Measurements from ENCODE around the gene PRPH2.

PRPH2 gene

DNA sequence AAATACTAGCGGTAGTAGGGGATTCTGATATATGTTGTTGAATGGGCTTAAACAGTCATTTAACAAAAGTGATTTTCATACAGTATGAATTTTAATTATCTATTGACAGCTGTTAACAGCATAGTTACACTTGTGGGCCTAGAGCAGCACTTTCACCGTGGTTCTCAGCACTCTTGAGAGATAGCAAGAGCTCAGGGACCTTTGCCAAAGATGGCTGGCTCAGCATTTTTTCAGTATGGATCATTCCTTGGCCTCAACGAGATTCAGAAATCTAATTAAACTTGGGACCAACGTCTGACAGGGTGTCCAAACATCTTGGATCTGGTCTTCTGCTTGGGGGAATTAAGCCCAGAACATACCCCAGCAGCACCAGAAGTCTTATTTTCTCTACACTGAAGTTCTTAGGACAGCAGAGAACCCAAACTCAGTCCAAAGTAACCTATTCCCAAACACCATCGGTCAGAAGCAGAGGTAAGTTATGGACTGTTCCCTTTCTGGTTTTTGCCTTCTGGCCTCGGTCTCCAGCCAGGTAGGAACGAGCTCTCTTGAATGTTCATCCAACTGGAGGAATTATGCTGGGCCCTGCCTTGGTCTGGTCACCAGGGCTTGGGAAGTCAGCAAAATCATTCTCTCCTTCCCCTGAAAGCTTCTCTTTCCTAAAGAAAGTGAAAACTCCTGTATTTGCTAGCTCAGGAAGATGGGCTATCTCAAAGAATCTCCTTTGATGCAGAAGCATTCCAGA lies 25.7 kb downstream of the PRPH2 start:
- 97% methylated on average over 6 of the region's 7 CpGs for WGBS
- H3K4me2 ChIP-seq (ENCODE audit: low read length, poor library complexity, severe bottlenecking) = no peak overlapping the region
- no peaks in the 10 kb centered on the region for H3K9me3 ChIP-seq (ENCODE audit: control insufficient read depth, low read length)
- H4K8ac ChIP-seq (ENCODE audit: low read length) = no peak overlapping the region
- H2BK5ac ChIP-seq (ENCODE audit: low read depth, low read length, poor library complexity, severe bottlenecking) = no peak overlapping the region
- H2AFZ ChIP-seq (ENCODE audit: low read depth, low read length) = no peak overlapping the region
- no peak overlapping the region for H3K14ac ChIP-seq (ENCODE audit: low read length in 2 of 2)
- H3K23ac ChIP-seq (ENCODE audit: low read length in 2 of 2) = no peak overlapping the region
- H3K4ac ChIP-seq (ENCODE audit: low read depth in 1 of 2, low read length in 2 of 2) = no peak overlapping the region
- no peak overlapping the region for H4K91ac ChIP-seq (ENCODE audit: low read length)
- no peak overlapping the region for H3K18ac ChIP-seq (ENCODE audit: low read depth in 1 of 2, low read length in 2 of 2)
- H3K79me1 ChIP-seq (replicated peaks; ENCODE audit: low read length, poor library complexity, severe bottlenecking) = no peaks in the 10 kb centered on the region
- H3K36me3 ChIP-seq (ENCODE audit: control insufficient read depth in 1 of 2, insufficient read depth in 2 of 2, low read depth in 1 of 2, low read length in 2 of 2) = peaks cover 8 to 28% of the 10 kb centered on the region in 2 experiments
- DNase-seq = no peak
- no peak overlapping the region for H2BK12ac ChIP-seq (ENCODE audit: low read length in 2 of 2)
- no peaks in the 10 kb centered on the region for H3K27me3 ChIP-seq (ENCODE audit: control insufficient read depth in 1 of 2, insufficient read depth in 1 of 2, low read length in 2 of 2)
- no peak overlapping the region for H2AK5ac ChIP-seq (ENCODE audit: low read length, severe bottlenecking)
- no peak overlapping the region for H3K4me3 ChIP-seq (ENCODE audit: insufficient read depth in 1 of 2, low read depth in 1 of 2, low read length in 2 of 2)
- H3K9ac ChIP-seq (ENCODE audit: low read length) = peak overlapping the region; percentile 38
- no peak overlapping the region for H2BK15ac ChIP-seq (ENCODE audit: low read depth, poor library complexity, severe bottlenecking)
- no peak overlapping the region for H3K27ac ChIP-seq (ENCODE audit: low read length, poor library complexity, severe bottlenecking)
- H3K4me1 ChIP-seq (ENCODE audit: control insufficient read depth, insufficient read depth, low read depth, low read length) = peaks cover 3% of the 10 kb centered on the region
- H2BK120ac ChIP-seq (ENCODE audit: low read depth, low read length) = no peak overlapping the region

DNA sequence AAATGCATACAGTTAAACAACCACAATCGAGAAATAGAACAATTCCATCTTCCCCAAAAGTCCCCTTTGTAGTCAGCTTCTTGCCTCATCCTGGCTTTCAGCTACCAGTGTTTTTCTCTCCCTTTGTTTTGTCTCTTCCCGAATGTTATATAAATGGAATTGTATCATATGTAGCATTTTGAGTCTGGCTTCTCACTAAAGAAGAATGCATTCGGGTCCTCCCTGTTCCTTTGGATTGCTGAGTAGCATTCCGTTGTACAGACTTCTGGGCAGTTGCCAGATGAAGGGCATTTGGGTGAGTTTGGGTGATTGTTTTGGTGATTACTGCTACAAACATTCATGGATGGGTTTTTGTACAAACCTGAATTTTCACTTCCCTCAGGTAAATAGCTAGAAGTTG lies 27.8 kb downstream of the PRPH2 start:
- H3K4me3 ChIP-seq (ENCODE audit: insufficient read depth in 1 of 2, low read depth in 1 of 2, low read length in 2 of 2) = no peak overlapping the region
- peaks cover 5% of the 10 kb centered on the region for H3K4me1 ChIP-seq (ENCODE audit: control insufficient read depth, insufficient read depth, low read depth, low read length)
- peaks cover 15 to 50% of the 10 kb centered on the region in 2 experiments for H3K36me3 ChIP-seq (ENCODE audit: control insufficient read depth in 1 of 2, insufficient read depth in 2 of 2, low read depth in 1 of 2, low read length in 2 of 2)
- H2BK15ac ChIP-seq (ENCODE audit: low read depth, poor library complexity, severe bottlenecking) = no peak overlapping the region
- H3K18ac ChIP-seq (ENCODE audit: low read depth in 1 of 2, low read length in 2 of 2) = no peak overlapping the region
- no peak overlapping the region for H3K14ac ChIP-seq (ENCODE audit: low read length in 2 of 2)
- H4K8ac ChIP-seq (ENCODE audit: low read length) = no peak overlapping the region
- H3K27me3 ChIP-seq (ENCODE audit: control insufficient read depth in 1 of 2, insufficient read depth in 1 of 2, low read length in 2 of 2) = no peaks in the 10 kb centered on the region
- no peak overlapping the region for H2BK5ac ChIP-seq (ENCODE audit: low read depth, low read length, poor library complexity, severe bottlenecking)
- peak overlapping the region; percentile 60 for H3K9ac ChIP-seq (ENCODE audit: low read length)
- H2BK120ac ChIP-seq (ENCODE audit: low read depth, low read length) = no peak overlapping the region
- no peak overlapping the region for H2BK12ac ChIP-seq (ENCODE audit: low read length in 2 of 2)
- H3K79me1 ChIP-seq (replicated peaks; ENCODE audit: low read length, poor library complexity, severe bottlenecking) = peaks cover 4% of the 10 kb centered on the region
- H2AFZ ChIP-seq (ENCODE audit: low read depth, low read length) = no peak overlapping the region
- H2AK5ac ChIP-seq (ENCODE audit: low read length, severe bottlenecking) = no peak overlapping the region
- DNase-seq = no peak
- no peak overlapping the region for H3K4me2 ChIP-seq (ENCODE audit: low read length, poor library complexity, severe bottlenecking)
- 85% methylated on average over 3 of the region's 4 CpGs for WGBS
- H3K9me3 ChIP-seq (ENCODE audit: control insufficient read depth, low read length) = no peaks in the 10 kb centered on the region
- no peak overlapping the region for H4K91ac ChIP-seq (ENCODE audit: low read length)
- no peak overlapping the region for H3K4ac ChIP-seq (ENCODE audit: low read depth in 1 of 2, low read length in 2 of 2)
- no peak overlapping the region for H3K27ac ChIP-seq (ENCODE audit: low read length, poor library complexity, severe bottlenecking)
- H3K23ac ChIP-seq (ENCODE audit: low read length in 2 of 2) = no peak overlapping the region

DNA sequence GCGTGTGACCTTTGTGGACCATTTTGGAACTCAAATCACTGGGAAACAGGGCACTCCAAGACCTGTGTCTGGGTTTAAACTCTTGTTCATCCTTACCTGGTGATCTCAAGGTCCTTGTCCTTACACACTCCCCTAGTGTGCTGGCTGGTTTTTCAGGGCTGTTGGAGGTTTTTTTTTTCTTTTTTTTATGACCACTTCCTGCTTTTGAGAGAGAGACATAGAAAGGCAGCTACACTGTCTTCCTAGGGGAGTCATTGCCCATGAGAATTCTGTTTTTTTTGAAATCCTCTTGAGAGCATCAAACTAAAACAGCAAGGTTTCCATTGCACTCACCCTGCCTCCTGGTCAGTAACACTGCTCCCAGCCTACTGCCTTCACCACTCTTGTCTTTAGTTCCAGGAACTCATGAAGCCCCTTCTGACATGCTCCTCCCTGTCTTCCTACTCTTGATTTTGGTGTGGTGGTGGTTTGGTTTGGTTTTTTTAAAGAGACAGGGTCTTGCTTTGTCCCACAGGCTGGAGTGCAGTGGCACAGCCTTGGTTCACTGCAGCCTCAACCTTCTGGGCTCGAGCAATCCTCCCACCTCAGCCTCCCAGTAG lies 28.6 kb downstream of the PRPH2 start:
- Histone ChIP-seq H2AFZ (ENCODE audit: low read depth, low read length) (no peak overlapping the region), H3K4me3 (ENCODE audit: insufficient read depth in 1 of 2, low read depth in 1 of 2, low read length in 2 of 2) (no peak overlapping the region), H3K18ac (ENCODE audit: low read depth in 1 of 2, low read length in 2 of 2) (no peak overlapping the region), H2BK15ac (ENCODE audit: low read depth, poor library complexity, severe bottlenecking) (no peak overlapping the region), H4K91ac (ENCODE audit: low read length) (no peak overlapping the region), H3K23ac (ENCODE audit: low read length in 2 of 2) (no peak overlapping the region), H2AK5ac (ENCODE audit: low read length, severe bottlenecking) (no peak overlapping the region), H3K9me3 (ENCODE audit: control insufficient read depth, low read length) (no peaks in the 10 kb centered on the region), H3K4ac (ENCODE audit: low read depth in 1 of 2, low read length in 2 of 2) (no peak overlapping the region), H3K4me2 (ENCODE audit: low read length, poor library complexity, severe bottlenecking) (no peak overlapping the region), H3K27ac (ENCODE audit: low read length, poor library complexity, severe bottlenecking) (no peak overlapping the region), H4K8ac (ENCODE audit: low read length) (no peak overlapping the region), H3K36me3 (ENCODE audit: control insufficient read depth in 1 of 2, insufficient read depth in 2 of 2, low read depth in 1 of 2, low read length in 2 of 2) (peaks cover 15 to 57% of the 10 kb centered on the region in 2 experiments), H3K27me3 (ENCODE audit: control insufficient read depth in 1 of 2, insufficient read depth in 1 of 2, low read length in 2 of 2) (no peaks in the 10 kb centered on the region), H3K9ac (ENCODE audit: low read length) (peak overlapping the region; percentile 60), H2BK12ac (ENCODE audit: low read length in 2 of 2) (no peak overlapping the region), H3K4me1 (ENCODE audit: control insufficient read depth, insufficient read depth, low read depth, low read length) (peaks cover 9% of the 10 kb centered on the region), H3K79me1 (replicated peaks; ENCODE audit: low read length, poor library complexity, severe bottlenecking) (peaks cover 4% of the 10 kb centered on the region), H3K14ac (ENCODE audit: low read length in 2 of 2) (no peak overlapping the region), H2BK5ac (ENCODE audit: low read depth, low read length, poor library complexity, severe bottlenecking) (no peak overlapping the region), H2BK120ac (ENCODE audit: low read depth, low read length) (no peak overlapping the region)
- WGBS = 100% methylated on average over 2 of the region's 2 CpGs
- DNase-seq = no peak

DNA sequence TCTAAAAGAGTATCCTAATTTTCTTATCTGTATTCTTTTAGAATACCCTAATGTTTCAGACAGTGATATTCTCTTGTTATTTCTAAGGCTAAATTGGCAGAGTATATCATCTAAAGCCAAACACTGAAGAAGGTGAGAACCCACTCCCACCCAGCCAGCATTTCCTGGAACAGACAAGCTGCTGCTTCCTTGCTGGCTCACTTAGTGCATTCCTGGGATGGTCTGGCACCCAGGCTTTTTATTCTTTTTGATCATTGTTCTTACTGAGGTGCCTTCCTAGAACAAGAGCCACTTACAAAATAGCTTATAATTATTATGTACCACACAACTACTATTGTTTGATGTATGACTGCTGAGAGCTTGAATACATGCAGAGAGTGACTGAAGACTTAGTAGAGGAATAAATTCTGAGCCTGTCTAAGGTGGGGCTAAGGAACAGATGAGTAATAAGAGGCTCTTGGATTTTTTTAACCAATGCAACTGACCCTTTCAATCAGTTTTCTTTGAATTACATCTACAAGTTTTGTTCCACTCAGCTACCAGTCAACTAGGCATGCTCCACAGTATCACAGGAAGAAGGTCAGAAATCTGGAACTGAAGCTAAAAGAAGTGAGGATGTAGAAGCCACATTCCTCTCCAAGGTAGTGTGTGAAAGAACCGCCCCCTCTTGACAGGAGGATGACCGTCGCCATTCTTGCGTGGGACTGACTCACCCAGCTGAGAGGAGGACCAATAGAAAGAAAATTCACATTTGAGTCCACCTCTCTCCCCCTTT lies 30.1 kb downstream of the PRPH2 start:
- Histone ChIP-seq H3K4me2 (ENCODE audit: low read length, poor library complexity, severe bottlenecking) (no peak overlapping the region), H3K18ac (ENCODE audit: low read depth in 1 of 2, low read length in 2 of 2) (no peak overlapping the region), H3K36me3 (ENCODE audit: control insufficient read depth in 1 of 2, insufficient read depth in 2 of 2, low read depth in 1 of 2, low read length in 2 of 2) (peaks cover 18 to 70% of the 10 kb centered on the region in 2 experiments), H3K9me3 (ENCODE audit: control insufficient read depth, low read length) (no peaks in the 10 kb centered on the region), H2AFZ (ENCODE audit: low read depth, low read length) (no peak overlapping the region), H3K4me1 (ENCODE audit: control insufficient read depth, insufficient read depth, low read depth, low read length) (peaks cover 13% of the 10 kb centered on the region), H3K27ac (ENCODE audit: low read length, poor library complexity, severe bottlenecking) (no peak overlapping the region), H4K8ac (ENCODE audit: low read length) (no peak overlapping the region), H3K4me3 (ENCODE audit: insufficient read depth in 1 of 2, low read depth in 1 of 2, low read length in 2 of 2) (no peak overlapping the region), H2AK5ac (ENCODE audit: low read length, severe bottlenecking) (no peak overlapping the region), H2BK120ac (ENCODE audit: low read depth, low read length) (no peak overlapping the region), H3K27me3 (ENCODE audit: control insufficient read depth in 1 of 2, insufficient read depth in 1 of 2, low read length in 2 of 2) (no peaks in the 10 kb centered on the region), H3K23ac (ENCODE audit: low read length in 2 of 2) (no peak overlapping the region), H3K79me1 (replicated peaks; ENCODE audit: low read length, poor library complexity, severe bottlenecking) (peaks cover 7% of the 10 kb centered on the region), H4K91ac (ENCODE audit: low read length) (no peak overlapping the region), H2BK5ac (ENCODE audit: low read depth, low read length, poor library complexity, severe bottlenecking) (no peak overlapping the region), H3K14ac (ENCODE audit: low read length in 2 of 2) (no peak overlapping the region), H2BK12ac (ENCODE audit: low read length in 2 of 2) (no peak overlapping the region), H3K9ac (ENCODE audit: low read length) (peak overlapping the region; percentile 60), H3K4ac (ENCODE audit: low read depth in 1 of 2, low read length in 2 of 2) (no peak overlapping the region), H2BK15ac (ENCODE audit: low read depth, poor library complexity, severe bottlenecking) (no peak overlapping the region)
- peak; percentile 67 for DNase-seq
- WGBS = 55% methylated on average over 4 of the region's 4 CpGs

Measured in mesenchymal stem cell (in vitro differentiated cells and primary cell).